Stimulated activated memory B cell treated with anti-CD40 and anti-IgM and Interleukin-4, amounts not matched to agents 10 μg/mL and 1 μg/mL and 100 μg/mL, for 72 hours (primary cell): ENCODE data around the gene OBI1.

Source experiments
- ATAC-seq: fragments of 150-1000 bp; cut with Tn5 transposase; 2 replicates; pipeline ENCODE4 v1.10.0; 2021
- H3K27ac Mint-ChIP-seq: one replicate; pipeline ENCODE4 v1.8.0; 2022; ENCODE audit warnings: mild to moderate bottlenecking, mixed read lengths
- H3K27me3 Mint-ChIP-seq: one replicate; pipeline ENCODE4 v1.8.0; 2022; ENCODE audit warnings: mixed read lengths
- H3K36me3 Mint-ChIP-seq: one replicate; pipeline ENCODE4 v1.8.0; 2022; ENCODE audit warnings: mixed read lengths
- H3K4me1 Mint-ChIP-seq: one replicate; pipeline ENCODE4 v1.8.0; 2022; ENCODE audit warnings: mixed read lengths
- H3K4me3 Mint-ChIP-seq: one replicate; pipeline ENCODE4 v1.8.0; 2022; ENCODE audit warnings: mild to moderate bottlenecking, moderate library complexity, mixed read lengths
- H3K9me3 Mint-ChIP-seq: one replicate; pipeline ENCODE4 v1.8.0; 2022; ENCODE audit warnings: mixed read lengths

Gene OBI1

DNA sequence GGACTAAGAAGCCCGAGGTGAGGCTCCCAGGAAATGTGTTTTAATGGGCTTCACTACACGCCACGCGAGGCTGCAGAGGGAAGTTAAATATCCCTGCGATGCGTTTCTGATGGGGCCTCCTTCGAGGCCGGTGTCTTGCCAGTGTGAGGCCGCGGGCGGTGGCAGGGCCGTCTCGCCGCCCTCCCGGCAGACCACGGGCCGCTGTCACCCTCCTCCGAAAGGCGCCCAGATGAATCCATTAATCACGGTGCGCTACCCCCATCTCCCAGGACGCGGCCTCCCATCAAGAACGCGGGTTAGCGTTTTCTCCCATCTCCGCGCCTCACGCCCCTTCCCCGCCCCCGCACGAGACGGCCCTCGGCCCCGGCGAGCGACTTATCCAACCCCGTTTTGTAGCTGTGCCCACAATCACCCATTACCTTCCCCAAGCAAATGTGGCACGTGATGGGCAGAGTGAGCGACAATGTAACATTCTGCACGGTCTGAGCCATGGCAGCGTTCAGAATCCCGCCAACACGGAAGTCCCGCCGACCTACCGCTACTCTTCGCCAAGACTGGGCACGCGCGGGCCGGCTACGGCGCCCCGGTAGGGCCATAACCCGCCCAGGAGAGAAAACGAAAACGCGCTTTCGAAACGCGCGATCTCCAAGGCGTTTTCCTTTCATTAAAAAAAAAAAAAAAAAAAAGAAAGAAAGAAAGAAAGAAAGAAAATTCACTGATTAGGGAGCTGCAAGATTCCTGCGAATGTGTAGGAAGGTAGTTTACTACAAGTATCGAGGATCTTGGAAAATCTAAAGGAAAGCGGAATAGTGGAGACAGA is at the start of gene OBI1:
TSS of gene OBI1 (minus strand) at position 526 of the 820 bp plus-strand sequence. CDS start at position 491, 35 bp downstream.
- Mint-ChIP-seq H3K9me3 (no peaks in the 10 kb centered on the region), H3K4me3 (peak within 1 kb of the TSS; percentile 96), H3K36me3 (peaks cover 10% of the 10 kb centered on the region), H3K4me1 (peaks cover 35% of the 10 kb centered on the region), H3K27ac (peak within 1 kb of the TSS; percentile 87), H3K27me3 (no peaks in the 10 kb centered on the region)
- ATAC-seq: peak; percentile 95

- no peaks in the 10 kb centered on the region for H3K36me3 Mint-ChIP-seq
- peaks cover 3% of the 10 kb centered on the region for H3K9me3 Mint-ChIP-seq
- H3K4me1 Mint-ChIP-seq: no peaks in the 10 kb centered on the region
- no peak for ATAC-seq
- H3K27me3 Mint-ChIP-seq: peaks cover 11% of the 10 kb centered on the region
- no peak overlapping the region for H3K4me3 Mint-ChIP-seq
- H3K27ac Mint-ChIP-seq: no peak overlapping the region
Measured at GRCh38 chr13:78701383-78701782, 42.4 kb upstream of the OBI1 start.

DNA sequence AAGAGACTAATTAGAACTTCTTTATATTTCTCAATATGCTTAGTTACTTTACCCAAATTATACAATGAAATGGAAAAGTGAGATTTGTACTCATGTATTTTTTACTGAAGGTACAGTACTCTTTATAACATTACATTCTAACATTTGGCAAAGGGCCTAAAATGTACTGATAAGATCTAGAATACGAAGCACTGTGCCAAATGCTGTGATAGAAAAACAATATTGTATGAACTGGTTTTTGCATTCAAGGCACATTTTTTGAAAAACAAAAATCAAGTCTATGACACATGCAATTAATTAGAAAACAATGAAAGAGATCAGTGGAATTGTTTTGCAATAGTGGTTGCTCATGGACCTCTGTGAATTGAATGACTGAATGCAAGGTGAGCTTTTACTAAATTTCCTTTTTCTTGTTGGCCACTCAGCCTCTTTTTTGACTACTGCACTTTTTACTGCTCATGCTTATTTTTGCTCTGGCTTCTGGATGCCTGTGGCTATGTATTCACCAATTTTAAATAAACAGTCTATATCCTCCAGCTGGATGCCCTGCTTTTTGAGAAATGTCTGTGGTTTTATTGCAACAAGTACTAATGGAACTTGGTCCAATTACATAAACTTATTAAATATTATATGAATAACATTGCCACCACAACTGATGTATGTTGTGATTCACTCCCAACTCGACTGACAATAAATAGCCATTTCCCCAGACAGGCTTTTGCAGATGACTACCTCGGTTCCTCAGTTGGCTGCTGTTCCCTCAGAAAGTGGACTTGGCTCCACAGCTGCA is 41.4 kb upstream of the OBI1 start:
- Mint-ChIP-seq H3K27me3 (peaks cover 11% of the 10 kb centered on the region), H3K4me3 (no peak overlapping the region), H3K9me3 (peaks cover 3% of the 10 kb centered on the region), H3K4me1 (no peaks in the 10 kb centered on the region), H3K36me3 (no peaks in the 10 kb centered on the region), H3K27ac (no peak overlapping the region)
- no peak for ATAC-seq

DNA sequence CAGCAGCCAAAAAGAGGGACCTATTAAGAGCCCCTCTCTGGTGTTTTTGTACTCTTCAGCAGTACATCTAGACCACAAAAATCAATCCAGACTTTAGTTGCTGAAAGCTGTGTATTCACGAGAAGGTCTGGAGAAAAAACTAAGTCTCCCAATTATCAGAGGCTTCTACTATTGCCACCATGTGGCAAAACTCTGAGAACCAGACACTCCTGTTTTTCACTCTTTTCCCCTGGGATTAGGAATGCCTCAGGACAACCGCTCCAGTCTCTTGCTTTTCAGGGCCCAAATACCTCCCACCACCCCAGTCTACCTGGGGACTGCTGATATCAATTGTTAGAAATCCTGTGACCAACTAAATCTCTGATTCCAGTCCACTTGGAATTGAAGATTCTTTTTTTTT is 30.1 kb upstream of the OBI1 start:
- H3K9me3 Mint-ChIP-seq: no peaks in the 10 kb centered on the region
- no peaks in the 10 kb centered on the region for H3K36me3 Mint-ChIP-seq
- no peak overlapping the region for H3K4me3 Mint-ChIP-seq
- peaks cover 24% of the 10 kb centered on the region for H3K27me3 Mint-ChIP-seq
- H3K27ac Mint-ChIP-seq: no peak overlapping the region
- H3K4me1 Mint-ChIP-seq: no peaks in the 10 kb centered on the region
- no peak for ATAC-seq

GRCh38 chr13:78686461-78686860 is 27.5 kb upstream of the OBI1 start:
- ATAC-seq: no peak
- H3K36me3 Mint-ChIP-seq: no peaks in the 10 kb centered on the region
- peaks cover 6% of the 10 kb centered on the region for H3K9me3 Mint-ChIP-seq

DNA sequence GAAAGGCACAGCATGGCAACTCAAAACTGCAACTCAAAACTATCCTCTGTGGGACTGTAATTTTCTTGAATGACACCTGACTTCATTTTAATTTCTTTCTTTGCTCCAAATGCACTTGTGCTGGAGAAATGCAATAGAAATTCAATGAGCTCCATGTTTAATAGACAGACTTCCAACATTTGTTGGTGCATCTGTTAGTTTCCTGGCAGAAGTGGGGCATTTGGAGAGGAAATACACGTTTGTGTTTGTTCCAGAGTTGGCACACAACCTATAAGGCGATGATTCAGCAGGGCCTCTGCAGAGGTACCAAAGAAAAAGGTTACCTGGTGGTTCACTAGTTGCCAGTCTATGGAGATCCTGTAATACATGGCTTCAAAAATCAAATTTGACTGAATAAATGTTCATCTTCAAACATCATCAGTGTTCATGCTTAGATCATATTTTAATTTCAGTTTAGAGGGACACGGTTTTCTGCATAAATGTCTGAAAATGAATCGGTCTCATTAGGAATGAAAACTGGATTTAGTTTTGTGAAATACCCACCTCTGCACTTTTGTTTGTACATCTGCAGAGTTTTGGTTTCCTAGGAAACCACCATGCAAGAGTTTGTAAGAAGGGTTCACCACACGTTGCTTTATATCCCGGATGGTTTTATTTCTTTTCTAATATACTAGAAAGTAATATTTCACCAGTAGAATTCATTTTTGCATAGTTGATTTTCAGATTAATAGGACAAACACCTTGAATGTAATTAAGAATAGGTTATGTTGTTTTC is 21.8 kb upstream of the OBI1 start:
- no peak overlapping the region for H3K4me3 Mint-ChIP-seq
- peaks cover 6% of the 10 kb centered on the region for H3K9me3 Mint-ChIP-seq
- ATAC-seq: no peak
- peaks cover 25% of the 10 kb centered on the region for H3K27me3 Mint-ChIP-seq
- no peaks in the 10 kb centered on the region for H3K4me1 Mint-ChIP-seq
- H3K36me3 Mint-ChIP-seq: no peaks in the 10 kb centered on the region
- H3K27ac Mint-ChIP-seq: no peak overlapping the region

More at GRCh38 chr13:78686461-78686860, 27.5 kb upstream of the OBI1 start:
- Mint-ChIP-seq H3K27me3 (peaks cover 34% of the 10 kb centered on the region), H3K4me3 (no peak overlapping the region), H3K4me1 (no peaks in the 10 kb centered on the region), H3K27ac (no peak overlapping the region)

DNA sequence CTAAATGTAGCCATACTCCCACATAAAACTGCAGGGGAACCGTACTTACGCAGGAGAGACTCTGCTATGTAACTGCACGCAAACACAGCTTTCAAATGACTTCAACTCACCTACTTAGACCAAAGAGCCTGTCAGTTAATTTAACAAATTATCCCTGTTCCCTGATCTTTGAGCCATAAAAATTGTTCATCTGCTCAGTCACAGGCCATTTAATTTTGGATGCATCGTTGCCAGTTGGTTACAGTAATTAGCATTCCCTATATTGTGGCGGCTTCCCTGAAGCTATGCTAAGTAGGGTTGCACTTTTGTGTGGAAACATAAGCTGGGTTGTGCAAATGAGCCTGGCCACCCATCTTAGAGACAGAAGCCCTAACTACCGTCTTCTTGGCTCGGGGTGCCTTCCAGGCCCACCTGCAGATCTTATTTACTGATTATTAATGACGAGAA is 21.2 kb upstream of the OBI1 start:
- Mint-ChIP-seq H3K27me3 (peaks cover 25% of the 10 kb centered on the region), H3K9me3 (peaks cover 6% of the 10 kb centered on the region), H3K27ac (no peak overlapping the region), H3K4me1 (no peaks in the 10 kb centered on the region), H3K36me3 (no peaks in the 10 kb centered on the region), H3K4me3 (no peak overlapping the region)
- no peak for ATAC-seq

- Mint-ChIP-seq H3K9me3 (peaks cover 6% of the 10 kb centered on the region), H3K27me3 (peaks cover 33% of the 10 kb centered on the region), H3K4me1 (no peaks in the 10 kb centered on the region), H3K4me3 (no peak overlapping the region), H3K27ac (no peak overlapping the region), H3K36me3 (no peaks in the 10 kb centered on the region)
- ATAC-seq: no peak
Measured at GRCh38 chr13:78679329-78679728, 20.4 kb upstream of the OBI1 start.

DNA sequence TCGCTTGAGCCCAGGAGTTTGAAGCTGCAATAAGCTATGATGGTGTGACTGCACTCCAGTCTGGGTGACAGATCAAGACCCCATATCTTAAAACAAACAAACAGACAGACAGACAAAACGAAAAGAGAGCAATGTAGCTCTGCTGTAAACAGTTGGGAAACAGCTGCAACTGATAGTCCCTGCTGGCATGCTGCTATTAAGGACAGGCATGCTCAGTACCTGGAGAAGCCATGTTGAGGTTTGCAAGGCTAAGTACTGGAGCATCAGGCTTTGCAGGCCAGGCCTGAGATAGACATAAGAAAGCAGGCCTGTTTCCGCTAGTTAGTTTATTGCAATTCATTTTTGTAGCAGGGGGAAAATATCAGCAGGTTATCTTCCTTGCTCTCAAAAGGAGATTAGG is 16.2 kb upstream of the OBI1 start:
- no peak for ATAC-seq
- no peak overlapping the region for H3K27ac Mint-ChIP-seq
- H3K27me3 Mint-ChIP-seq: peaks cover 26% of the 10 kb centered on the region
- no peaks in the 10 kb centered on the region for H3K4me1 Mint-ChIP-seq
- no peaks in the 10 kb centered on the region for H3K36me3 Mint-ChIP-seq
- no peaks in the 10 kb centered on the region for H3K9me3 Mint-ChIP-seq
- no peak overlapping the region for H3K4me3 Mint-ChIP-seq

GRCh38 chr13:78674638-78675037 is 15.7 kb upstream of the OBI1 start:
- no peaks in the 10 kb centered on the region for H3K36me3 Mint-ChIP-seq
- peaks cover 26% of the 10 kb centered on the region for H3K27me3 Mint-ChIP-seq
- H3K4me3 Mint-ChIP-seq: no peak overlapping the region
- no peak for ATAC-seq
- H3K27ac Mint-ChIP-seq: no peak overlapping the region
- no peaks in the 10 kb centered on the region for H3K9me3 Mint-ChIP-seq
- H3K4me1 Mint-ChIP-seq: no peaks in the 10 kb centered on the region

DNA sequence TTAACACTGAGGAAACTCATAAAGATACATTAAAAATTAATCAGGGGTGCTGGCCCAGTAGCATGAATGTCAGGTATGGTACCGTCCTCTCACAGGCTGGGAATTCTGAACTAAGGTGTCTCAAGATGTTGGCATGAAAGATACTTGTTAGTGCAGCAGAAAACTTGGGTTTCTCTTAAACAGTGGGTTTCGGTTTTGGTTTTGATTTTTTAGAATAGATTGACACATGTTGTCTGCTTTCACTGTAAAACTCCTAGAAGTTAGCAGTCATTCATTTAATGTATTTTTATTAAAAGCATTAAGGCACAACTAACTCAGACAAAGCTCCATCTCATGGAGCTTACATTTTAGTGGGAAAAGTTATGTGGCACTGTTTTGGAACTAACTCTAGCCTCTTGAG is 3.5 kb upstream of the OBI1 start:
- no peaks in the 10 kb centered on the region for H3K27me3 Mint-ChIP-seq
- H3K4me1 Mint-ChIP-seq: peaks cover 19% of the 10 kb centered on the region
- no peak overlapping the region for H3K27ac Mint-ChIP-seq
- no peak overlapping the region for H3K4me3 Mint-ChIP-seq
- H3K36me3 Mint-ChIP-seq: no peaks in the 10 kb centered on the region
- no peak for ATAC-seq
- no peaks in the 10 kb centered on the region for H3K9me3 Mint-ChIP-seq

DNA sequence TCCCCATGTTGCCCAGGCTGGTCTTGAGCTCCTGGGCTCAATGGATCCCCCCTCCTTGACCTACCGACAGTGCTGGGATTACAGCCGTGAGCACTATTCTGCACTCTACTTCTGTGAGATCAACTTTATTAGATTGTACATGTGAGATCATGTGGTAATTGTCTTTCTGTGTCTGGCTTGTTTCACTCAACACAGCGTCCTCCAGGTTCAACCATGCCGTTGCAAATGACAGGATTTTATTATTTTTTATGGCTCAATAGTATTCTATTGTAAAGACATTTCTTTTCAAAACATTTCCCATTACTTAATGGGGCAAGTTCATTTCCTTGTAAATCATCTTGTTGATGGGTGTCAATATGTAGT is 1.5 kb upstream of the OBI1 start:
- H3K4me3 Mint-ChIP-seq: peak overlapping the region; percentile 96
- H3K9me3 Mint-ChIP-seq: no peaks in the 10 kb centered on the region
- H3K27me3 Mint-ChIP-seq: no peaks in the 10 kb centered on the region
- H3K27ac Mint-ChIP-seq: peak overlapping the region; percentile 87
- H3K4me1 Mint-ChIP-seq: peaks cover 26% of the 10 kb centered on the region
- peak; percentile 3 for ATAC-seq
- H3K36me3 Mint-ChIP-seq: peaks cover 3% of the 10 kb centered on the region

DNA sequence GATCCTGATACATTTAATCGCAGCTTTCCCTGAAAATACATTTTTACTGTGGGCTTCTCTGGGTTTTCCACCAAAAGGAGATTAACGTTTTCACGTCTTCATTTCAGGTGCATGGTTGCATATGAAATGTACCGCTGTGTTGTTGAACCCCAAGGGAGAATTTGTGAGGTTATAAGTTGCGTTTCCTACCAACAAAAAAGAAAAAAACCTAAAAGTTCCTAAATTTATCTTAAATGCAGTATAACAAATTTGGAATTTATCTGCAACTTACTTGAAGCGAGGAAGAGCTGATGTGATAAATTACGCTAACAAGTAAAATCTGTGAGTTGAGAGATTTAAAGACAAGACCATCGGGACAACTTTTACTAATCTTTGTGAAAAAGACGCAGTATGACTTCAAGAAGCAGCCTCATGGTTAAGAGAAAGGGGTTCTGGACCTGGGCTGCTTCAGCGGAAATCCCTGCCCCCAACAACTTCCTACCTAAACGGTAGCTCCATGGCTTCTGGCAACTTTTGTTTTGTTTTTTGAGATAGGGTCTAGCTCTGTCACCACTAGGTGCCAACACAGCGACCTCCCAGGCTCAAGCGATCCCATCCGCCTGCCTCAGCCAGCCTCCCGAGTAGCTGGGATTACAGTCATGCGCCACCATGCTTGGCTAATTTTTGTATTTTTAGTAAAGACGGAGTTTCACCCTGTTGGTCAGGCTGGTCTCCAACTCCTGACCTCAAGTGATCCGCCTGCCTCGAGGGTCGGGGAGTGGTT is 958 bp upstream of the OBI1 start:
- H3K4me3 Mint-ChIP-seq: peak overlapping the region; percentile 96
- peaks cover 8% of the 10 kb centered on the region for H3K36me3 Mint-ChIP-seq
- H3K9me3 Mint-ChIP-seq: no peaks in the 10 kb centered on the region
- peak; percentile 28 for ATAC-seq
- peak overlapping the region; percentile 87 for H3K27ac Mint-ChIP-seq
- H3K4me1 Mint-ChIP-seq: peaks cover 31% of the 10 kb centered on the region
- no peaks in the 10 kb centered on the region for H3K27me3 Mint-ChIP-seq

DNA sequence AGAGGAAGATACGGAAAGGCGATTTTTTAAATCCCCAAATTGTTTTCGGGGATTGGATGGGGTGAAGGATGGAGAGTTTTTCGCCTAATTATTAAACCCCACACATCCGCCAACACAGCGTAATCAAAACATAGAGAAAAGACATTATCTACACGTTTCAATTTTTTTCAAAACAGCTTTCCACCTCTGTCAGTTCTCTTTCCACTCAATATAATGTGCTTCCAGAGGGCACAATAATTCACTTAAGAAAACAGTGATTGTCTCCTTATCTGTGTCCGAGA is 435 bp upstream of the OBI1 start:
- no peaks in the 10 kb centered on the region for H3K9me3 Mint-ChIP-seq
- H3K36me3 Mint-ChIP-seq: peaks cover 10% of the 10 kb centered on the region
- no peak for ATAC-seq
- H3K27me3 Mint-ChIP-seq: no peaks in the 10 kb centered on the region
- H3K4me3 Mint-ChIP-seq: peak overlapping the region; percentile 96
- H3K4me1 Mint-ChIP-seq: peaks cover 35% of the 10 kb centered on the region
- peak overlapping the region; percentile 87 for H3K27ac Mint-ChIP-seq
